ENCODE measurements around the gene TRDMT1. TPM values are rescaled to one million over a fixed set of nuclear protein-coding genes. Genes with fewer than 3 reads are reported as not detected.

Gene TRDMT1
- total and polyA plus RNA-seq, 12 donors: 1.3 to 10.5 (median 4.9) TPM

DNA sequence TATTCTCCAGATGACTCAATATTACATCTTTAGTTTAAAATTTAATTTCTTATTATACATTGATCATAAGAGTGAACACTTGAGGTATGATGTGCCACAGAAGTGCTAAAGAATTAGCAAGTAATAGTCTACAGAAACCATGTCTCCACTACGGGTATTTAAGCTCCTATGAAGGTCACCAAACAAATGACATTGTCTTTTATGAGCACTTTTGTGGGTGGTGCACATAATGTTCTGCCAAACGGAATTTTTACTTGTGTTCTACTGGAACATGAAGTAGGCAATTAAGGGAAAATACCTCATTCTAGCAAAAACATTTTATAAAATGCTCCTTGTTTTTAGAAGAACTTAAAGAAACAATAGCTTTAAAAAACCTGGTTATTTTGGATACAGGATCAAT lies 44.4 kb downstream of the TRDMT1 start:
- no peaks in the 10 kb centered on the region for H3K9me3 ChIP-seq (replicated peaks in 1 of 3)
- WGBS, 4 donors: 87 to 92% (median 91%) methylated on average over 2 of the region's 2 CpGs
- H3K27me3 ChIP-seq: no peaks in the 10 kb centered on the region
- no peak overlapping the region for H3K27ac ChIP-seq
- no peak for DNase-seq
- H3K36me3 ChIP-seq (replicated peaks in 1 of 2): no peaks in the 10 kb centered on the region
- no peaks in the 10 kb centered on the region for H3K4me1 ChIP-seq (replicated peaks in 1 of 2)
- TF ChIP-seq, protein P1, sequence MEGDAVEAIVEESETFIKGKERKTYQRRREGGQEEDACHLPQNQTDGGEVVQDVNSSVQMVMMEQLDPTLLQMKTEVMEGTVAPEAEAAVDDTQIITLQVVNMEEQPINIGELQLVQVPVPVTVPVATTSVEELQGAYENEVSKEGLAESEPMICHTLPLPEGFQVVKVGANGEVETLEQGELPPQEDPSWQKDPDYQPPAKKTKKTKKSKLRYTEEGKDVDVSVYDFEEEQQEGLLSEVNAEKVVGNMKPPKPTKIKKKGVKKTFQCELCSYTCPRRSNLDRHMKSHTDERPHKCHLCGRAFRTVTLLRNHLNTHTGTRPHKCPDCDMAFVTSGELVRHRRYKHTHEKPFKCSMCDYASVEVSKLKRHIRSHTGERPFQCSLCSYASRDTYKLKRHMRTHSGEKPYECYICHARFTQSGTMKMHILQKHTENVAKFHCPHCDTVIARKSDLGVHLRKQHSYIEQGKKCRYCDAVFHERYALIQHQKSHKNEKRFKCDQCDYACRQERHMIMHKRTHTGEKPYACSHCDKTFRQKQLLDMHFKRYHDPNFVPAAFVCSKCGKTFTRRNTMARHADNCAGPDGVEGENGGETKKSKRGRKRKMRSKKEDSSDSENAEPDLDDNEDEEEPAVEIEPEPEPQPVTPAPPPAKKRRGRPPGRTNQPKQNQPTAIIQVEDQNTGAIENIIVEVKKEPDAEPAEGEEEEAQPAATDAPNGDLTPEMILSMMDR (IDR thresholded peaks at IDR 0.05): no peak
- no peak for TF ChIP-seq POLR2A (IDR thresholded peaks at IDR 0.05)
- intact Hi-C loops (cut with DNase I): no loop called here
- H3K4me3 ChIP-seq: no peak overlapping the region

DNA sequence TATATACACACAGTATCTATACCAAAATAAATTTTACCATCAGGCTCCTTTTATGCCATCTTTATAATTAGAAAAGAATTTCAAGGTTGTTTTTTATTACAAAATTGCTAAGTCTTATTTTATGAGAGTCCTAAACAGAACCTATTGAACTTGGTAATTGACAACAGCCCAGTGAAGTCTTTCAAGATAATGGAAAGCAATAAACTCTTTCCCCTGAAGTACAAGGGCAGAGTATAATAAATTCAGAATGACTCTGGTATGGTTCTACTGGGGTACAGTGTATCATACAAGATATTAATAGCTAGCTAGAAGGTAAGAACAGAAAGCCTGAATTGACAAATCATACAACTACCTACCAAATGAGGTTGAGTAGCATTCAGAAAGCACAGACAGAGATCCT lies 45.6 kb downstream of the TRDMT1 start:
- H3K27me3 ChIP-seq: no peaks in the 10 kb centered on the region
- no peak overlapping the region for H3K27ac ChIP-seq
- no peak for DNase-seq
- TF ChIP-seq, protein P1 (IDR thresholded peaks at IDR 0.05): no peak
- TF ChIP-seq POLR2A (IDR thresholded peaks at IDR 0.05): no peak
- no peaks in the 10 kb centered on the region for H3K4me1 ChIP-seq (replicated peaks in 1 of 2)
- no peaks in the 10 kb centered on the region for H3K36me3 ChIP-seq (replicated peaks in 1 of 2)
- no peak overlapping the region for H3K4me3 ChIP-seq
- intact Hi-C loops (cut with DNase I): no loop called here
- no peaks in the 10 kb centered on the region for H3K9me3 ChIP-seq (replicated peaks in 1 of 3)

DNA sequence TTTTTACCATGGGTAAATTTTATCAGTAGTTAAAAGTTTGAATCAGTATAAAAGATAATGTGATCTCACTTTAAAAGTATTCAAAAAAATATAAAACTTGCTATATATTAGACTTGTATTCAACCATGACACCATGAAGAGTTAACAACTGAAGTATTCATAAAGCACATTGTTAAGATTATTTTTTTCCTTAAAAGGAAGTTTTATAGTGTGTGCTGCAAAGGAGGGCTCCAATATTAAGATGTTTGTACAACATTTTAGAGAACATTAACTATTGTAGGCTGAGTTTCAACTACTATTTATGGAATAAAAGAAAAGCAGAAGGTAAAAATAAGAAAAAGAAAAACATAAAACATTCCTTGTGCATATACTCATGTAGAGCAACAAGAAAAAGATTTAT lies 47.4 kb downstream of the TRDMT1 start:
- DNase-seq: no peak
- no peak for TF ChIP-seq POLR2A (IDR thresholded peaks at IDR 0.05)
- TF ChIP-seq, protein P1 (IDR thresholded peaks at IDR 0.05): no peak
- H3K9me3 ChIP-seq (replicated peaks in 1 of 3): no peaks in the 10 kb centered on the region
- H3K36me3 ChIP-seq (replicated peaks in 1 of 2): no peaks in the 10 kb centered on the region
- no peaks in the 10 kb centered on the region for H3K27me3 ChIP-seq
- H3K27ac ChIP-seq: no peak overlapping the region
- H3K4me1 ChIP-seq (replicated peaks in 1 of 2): no peaks in the 10 kb centered on the region
- H3K4me3 ChIP-seq: no peak overlapping the region
- intact Hi-C loops (cut with DNase I): no loop called here

DNA sequence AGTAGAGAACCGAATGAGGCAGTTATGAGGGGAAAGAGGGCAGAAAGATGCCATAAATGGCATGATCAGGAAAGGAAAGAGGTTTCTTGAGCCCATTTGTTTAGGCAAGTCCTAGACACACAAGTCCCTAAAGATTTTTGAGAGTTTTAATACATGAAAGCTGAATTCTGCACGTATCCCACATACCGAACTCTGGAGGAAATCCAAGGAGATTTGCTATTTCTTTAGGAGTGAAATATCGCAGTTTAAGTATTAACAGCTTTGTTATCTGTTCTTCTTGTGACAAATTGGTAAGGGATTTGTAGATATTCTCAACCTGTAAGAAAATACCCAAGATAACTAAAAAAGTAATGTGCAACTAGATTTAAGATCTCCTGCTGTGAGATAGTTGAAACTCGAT lies 48.2 kb downstream of the TRDMT1 start:
- intact Hi-C loops (cut with DNase I): no loop called here
- no peak overlapping the region for H3K27ac ChIP-seq
- no peaks in the 10 kb centered on the region for H3K36me3 ChIP-seq (replicated peaks in 1 of 2)
- no peaks in the 10 kb centered on the region for H3K27me3 ChIP-seq
- no peaks in the 10 kb centered on the region for H3K4me1 ChIP-seq (replicated peaks in 1 of 2)
- DNase-seq: no peak
- 85 to 95% (median 89%) methylated on average over 5 of the region's 5 CpGs for WGBS, 4 donors
- TF ChIP-seq, protein P1 (IDR thresholded peaks at IDR 0.05): no peak
- no peak for TF ChIP-seq POLR2A (IDR thresholded peaks at IDR 0.05)
- H3K4me3 ChIP-seq: no peak overlapping the region
- H3K9me3 ChIP-seq (replicated peaks in 1 of 3): no peaks in the 10 kb centered on the region

Measured in adrenal gland (tissue), 12 donors.